Fibroblast of villous mesenchyme (primary cell): ENCODE data around the gene GTF3C4. TPM values are rescaled to one million over a fixed set of nuclear protein-coding genes. Genes with fewer than 3 reads are reported as not detected.

Source experiments
- DNase-seq: peaks from one replicate; pipeline ENCODE4 v3.0.0-alpha.2; 2010; ENCODE audit warnings: low read depth
- H3K4me3 ChIP-seq: 2 replicates; pipeline ENCODE4 v1.5.1; 2011; ENCODE audit warnings: low read depth, mild to moderate bottlenecking, low read length
- CTCF ChIP-seq: IDR thresholded peaks from 2 replicates; pipeline ENCODE4 v1.5.1; 2012; ENCODE audit warnings: low read depth, mild to moderate bottlenecking, low read length; ENCODE audit not compliant: insufficient read depth
- total RNA-seq: library from RNA; depleted of rRNA; stranded (reverse); fragments of >200 nt; gene quantifications from 2 replicates; pipeline ENCODE4 v1.2.3, GENCODE V29; 2012

The GTF3C4 gene
- 18.4 and 22.9 TPM in 2 replicates for total RNA-seq

- peak within 1 kb of the TSS; percentile 87 for H3K4me3 ChIP-seq
- TF ChIP-seq CTCF, result no peak
- peak; percentile 22 for DNase-seq
Measured at GRCh38 chr9:132670457-132671391, at the start of gene GTF3C4. Gene GTF3C4 (plus strand): TSS chr9:132670464. CDS start chr9:132670599, 135 bp downstream.

GRCh38 chr9:132622159-132622558 is 48.1 kb upstream of the GTF3C4 start:
- no peak overlapping the region for H3K4me3 ChIP-seq
- TF ChIP-seq CTCF, result no peak
- DNase-seq, result peak; percentile 83

GRCh38 chr9:132626285-132626684 is 44.0 kb upstream of the GTF3C4 start:
- no peak for TF ChIP-seq CTCF
- DNase-seq, result no peak
- H3K4me3 ChIP-seq, result no peak overlapping the region

GRCh38 chr9:132627106-132627505 is 43.2 kb upstream of the GTF3C4 start:
- no peak for DNase-seq
- H3K4me3 ChIP-seq, result no peak overlapping the region
- no peak for TF ChIP-seq CTCF

GRCh38 chr9:132627594-132627993 is 42.7 kb upstream of the GTF3C4 start:
- no peak for TF ChIP-seq CTCF
- H3K4me3 ChIP-seq, result no peak overlapping the region
- DNase-seq, result no peak

- no peak for TF ChIP-seq CTCF
- DNase-seq, result no peak
- H3K4me3 ChIP-seq, result no peak overlapping the region
Measured at GRCh38 chr9:132628746-132629145, 41.5 kb upstream of the GTF3C4 start.

GRCh38 chr9:132630116-132630515 is 40.1 kb upstream of the GTF3C4 start:
- no peak for DNase-seq
- H3K4me3 ChIP-seq, result no peak overlapping the region
- TF ChIP-seq CTCF, result no peak
